HG02870 (cell line): Measurements from ENCODE around the gene SCLT1.

Experiments used
- ATAC-seq: cut with Tn5 transposase; IDR thresholded peaks from one replicate; pipeline ENCODE4 v1.9.1; 2021; ENCODE audit warnings: mild to moderate bottlenecking, moderate library complexity; ENCODE audit not compliant: unreplicated experiment

The SCLT1 gene

GRCh38 chr4:128879283-128879682, 214.1 kb downstream of the SCLT1 start:
- ATAC-seq: no peak

GRCh38 chr4:128877934-128878333, 215.4 kb downstream of the SCLT1 start:
- ATAC-seq: no peak

- ATAC-seq: no peak
Observed at GRCh38 chr4:128876200-128876599, 217.1 kb downstream of the SCLT1 start.

- ATAC-seq: no peak
Observed at GRCh38 chr4:128871948-128872347, 221.4 kb downstream of the SCLT1 start.

GRCh38 chr4:128869776-128870509, 223.4 kb downstream of the SCLT1 start:
- ATAC-seq: no peak

- ATAC-seq: no peak
Observed at GRCh38 chr4:128868758-128869157, 224.6 kb downstream of the SCLT1 start.

- no peak for ATAC-seq
Observed at GRCh38 chr4:128866691-128867090, 226.6 kb downstream of the SCLT1 start.

GRCh38 chr4:128866269-128866668, 227.1 kb downstream of the SCLT1 start:
- ATAC-seq: no peak

- ATAC-seq: no peak
Observed at GRCh38 chr4:128865132-128865531, 228.2 kb downstream of the SCLT1 start.

GRCh38 chr4:128863312-128864075, 229.8 kb downstream of the SCLT1 start:
- ATAC-seq: no peak

GRCh38 chr4:128862608-128863311, 230.6 kb downstream of the SCLT1 start:
- peak; percentile 77 for ATAC-seq

GRCh38 chr4:128861856-128862518, 231.4 kb downstream of the SCLT1 start:
- ATAC-seq: peak; percentile 14

GRCh38 chr4:128859887-128860677, 233.3 kb downstream of the SCLT1 start:
- no peak for ATAC-seq

GRCh38 chr4:128858879-128859671, 234.3 kb downstream of the SCLT1 start:
- ATAC-seq: no peak

- ATAC-seq: no peak
Observed at GRCh38 chr4:128856246-128856645, 237.1 kb downstream of the SCLT1 start.

- no peak for ATAC-seq
Observed at GRCh38 chr4:128855621-128856020, 237.7 kb downstream of the SCLT1 start.

GRCh38 chr4:128854433-128854832, 238.9 kb downstream of the SCLT1 start:
- ATAC-seq: peak; percentile 80

GRCh38 chr4:128853741-128854140, 239.6 kb downstream of the SCLT1 start:
- ATAC-seq: no peak

GRCh38 chr4:128850252-128850651, 243.1 kb downstream of the SCLT1 start:
- no peak for ATAC-seq

- ATAC-seq: no peak
Observed at GRCh38 chr4:128848461-128848860, 244.9 kb downstream of the SCLT1 start.
